ENCODE data around the gene TSPAN33.

The TSPAN33 gene

GRCh38 chr7:129187681-129188371 is 43.3 kb downstream of the TSPAN33 start:
- Histone ChIP-seq H3K9me3 (no peaks in the 10 kb centered on the region), H3K36me3 (no peaks in the 10 kb centered on the region), H3K4me3 (ENCODE audit: low read depth, low read length) (peak overlapping the region; percentile 51), H3K27me3 (peaks cover 38% of the 10 kb centered on the region), H3K4me1 (no peaks in the 10 kb centered on the region)
- no peak for DNase-seq
- no peak for TF ChIP-seq CTCF (IDR thresholded peaks at IDR 0.05; ENCODE audit: low read depth, low read length)

GRCh38 chr7:129188372-129188891 is 43.9 kb downstream of the TSPAN33 start, which contains the start of gene SMO:
Gene SMO, plus strand, starts transcription at chr7:129188633. Its CDS starts 519 bp downstream, at chr7:129189152.
- H3K9me3 ChIP-seq, result no peaks in the 10 kb centered on the region
- peak; percentile 36 for DNase-seq
- peaks cover 38% of the 10 kb centered on the region for H3K27me3 ChIP-seq
- H3K4me3 ChIP-seq (ENCODE audit: low read depth, low read length), result peak within 1 kb of the TSS; percentile 51
- H3K36me3 ChIP-seq, result no peaks in the 10 kb centered on the region
- no peaks in the 10 kb centered on the region for H3K4me1 ChIP-seq
- no peak for TF ChIP-seq CTCF (IDR thresholded peaks at IDR 0.05; ENCODE audit: low read depth, low read length)

- no peaks in the 10 kb centered on the region for H3K9me3 ChIP-seq
- no peaks in the 10 kb centered on the region for H3K36me3 ChIP-seq
- H3K4me1 ChIP-seq, result no peaks in the 10 kb centered on the region
- peaks cover 38% of the 10 kb centered on the region for H3K27me3 ChIP-seq
- no peak for TF ChIP-seq CTCF (IDR thresholded peaks at IDR 0.05; ENCODE audit: low read depth, low read length)
- DNase-seq, result no peak
- H3K4me3 ChIP-seq (ENCODE audit: low read depth, low read length), result peak overlapping the region; percentile 51
These were observed 44.6 kb downstream of the TSPAN33 start for GRCh38 chr7:129188892-129189660.

- Histone ChIP-seq H3K36me3 (no peaks in the 10 kb centered on the region), H3K4me1 (no peaks in the 10 kb centered on the region), H3K27me3 (peaks cover 38% of the 10 kb centered on the region), H3K9me3 (no peaks in the 10 kb centered on the region), H3K4me3 (ENCODE audit: low read depth, low read length) (peak overlapping the region; percentile 37)
- no peak for TF ChIP-seq CTCF (IDR thresholded peaks at IDR 0.05; ENCODE audit: low read depth, low read length)
- DNase-seq, result no peak
These were observed 45.3 kb downstream of the TSPAN33 start for GRCh38 chr7:129189661-129190310.

- Histone ChIP-seq H3K9me3 (no peaks in the 10 kb centered on the region), H3K27me3 (peaks cover 38% of the 10 kb centered on the region), H3K4me1 (no peaks in the 10 kb centered on the region), H3K36me3 (no peaks in the 10 kb centered on the region), H3K4me3 (ENCODE audit: low read depth, low read length) (no peak overlapping the region)
- DNase-seq, result no peak
- TF ChIP-seq CTCF (IDR thresholded peaks at IDR 0.05; ENCODE audit: low read depth, low read length), result no peak
These were observed 46.8 kb downstream of the TSPAN33 start for GRCh38 chr7:129191272-129191671.

All from BE2C (cell line).